HG03469 (cell line): ENCODE data around the gene LSAMP.

ENCODE experiments used
- ATAC-seq: cut with Tn5 transposase; IDR thresholded peaks from one replicate; pipeline ENCODE4 v1.9.1; 2021; ENCODE audit warnings: mild to moderate bottlenecking, moderate library complexity, moderate number of reproducible peaks; ENCODE audit not compliant: unreplicated experiment

Gene LSAMP

GRCh38 chr3:115982108-115982507 lies 463.2 kb downstream of the LSAMP start:
- ATAC-seq: no peak

GRCh38 chr3:115980709-115981108 lies 464.6 kb downstream of the LSAMP start:
- ATAC-seq: peak; percentile 36

- no peak for ATAC-seq
These were observed 467.4 kb downstream of the LSAMP start for GRCh38 chr3:115977866-115978265.

- ATAC-seq: no peak
These were observed 469.5 kb downstream of the LSAMP start for GRCh38 chr3:115975796-115976195.

- ATAC-seq: peak; percentile 76
These were observed 469.9 kb downstream of the LSAMP start for GRCh38 chr3:115975353-115975752.

GRCh38 chr3:115974940-115975339 lies 470.3 kb downstream of the LSAMP start:
- ATAC-seq: no peak

- ATAC-seq: no peak
These were observed 476.4 kb downstream of the LSAMP start for GRCh38 chr3:115968871-115969270.

- no peak for ATAC-seq
These were observed 483.9 kb downstream of the LSAMP start for GRCh38 chr3:115961380-115961779.

GRCh38 chr3:115960799-115961198 lies 484.5 kb downstream of the LSAMP start:
- ATAC-seq: peak; percentile 96

- no peak for ATAC-seq
These were observed 486.8 kb downstream of the LSAMP start for GRCh38 chr3:115958526-115958925.

GRCh38 chr3:115947325-115947724 lies 498.0 kb downstream of the LSAMP start:
- ATAC-seq: peak; percentile 66

GRCh38 chr3:115943579-115943978 lies 501.7 kb downstream of the LSAMP start:
- no peak for ATAC-seq

- ATAC-seq: peak; percentile 51
These were observed 508.2 kb downstream of the LSAMP start for GRCh38 chr3:115937054-115937453.

GRCh38 chr3:115932807-115933206 lies 512.5 kb downstream of the LSAMP start:
- ATAC-seq: peak; percentile 45

GRCh38 chr3:115931581-115931980 lies 513.7 kb downstream of the LSAMP start:
- no peak for ATAC-seq

- ATAC-seq: no peak
These were observed 514.4 kb downstream of the LSAMP start for GRCh38 chr3:115930922-115931321.

GRCh38 chr3:115930168-115930567 lies 515.1 kb downstream of the LSAMP start:
- ATAC-seq: peak; percentile 38

- no peak for ATAC-seq
These were observed 516.9 kb downstream of the LSAMP start for GRCh38 chr3:115928376-115928775.

GRCh38 chr3:115927197-115927596 lies 518.1 kb downstream of the LSAMP start:
- no peak for ATAC-seq

- peak; percentile 77 for ATAC-seq
These were observed 522.5 kb downstream of the LSAMP start for GRCh38 chr3:115922681-115923347.

GRCh38 chr3:115921711-115922110 lies 523.6 kb downstream of the LSAMP start:
- no peak for ATAC-seq

GRCh38 chr3:115918900-115919299 lies 526.4 kb downstream of the LSAMP start:
- no peak for ATAC-seq

- ATAC-seq: no peak
These were observed 528.4 kb downstream of the LSAMP start for GRCh38 chr3:115916866-115917265.
